NCI-H2196 treated with DMSO at 0.1 percent for 48 hours (cell line): Measurements from ENCODE around the gene KRTAP12-3.
"Not testable (repeated sequence)": the region's sequence is repeated elsewhere in the genome, so short reads cannot be mapped to it uniquely, and the experiment has no call there.

Source experiments
- DNase-seq: peaks from one replicate; lab custom pipeline; 2025; ENCODE audit not compliant: unreplicated experiment; lab: John Stamatoyannopoulos, UW

The KRTAP12-3 gene

DNA sequence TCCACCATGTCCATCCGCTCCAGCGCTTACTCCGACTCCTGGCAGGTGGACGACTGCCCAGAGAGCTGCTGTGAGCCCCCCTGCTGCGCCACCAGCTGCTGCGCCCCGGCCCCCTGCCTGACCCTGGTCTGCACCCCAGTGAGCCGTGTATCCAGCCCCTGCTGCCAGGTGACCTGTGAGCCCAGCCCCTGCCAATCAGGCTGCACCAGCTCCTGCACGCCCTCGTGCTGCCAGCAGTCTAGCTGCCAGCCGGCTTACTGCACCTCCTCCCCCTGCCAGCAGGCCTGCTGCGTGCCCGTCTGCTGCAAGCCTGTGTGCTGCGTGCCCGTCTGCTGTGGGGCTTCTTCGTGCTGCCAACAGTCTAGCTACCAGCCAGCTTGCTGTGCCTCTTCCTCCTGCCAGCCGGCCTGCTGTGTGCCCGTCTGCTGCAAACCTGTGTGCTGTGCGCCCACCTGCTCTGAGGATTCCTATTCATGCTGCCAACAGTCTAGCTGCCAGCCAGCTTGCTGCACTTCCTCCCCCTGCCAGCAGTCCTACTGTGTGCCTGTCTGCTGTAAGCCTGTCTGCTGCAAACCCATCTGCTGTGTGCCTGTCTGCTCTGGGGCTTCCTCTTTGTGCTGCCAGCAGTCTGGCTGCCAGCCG is 30.4 kb upstream of the KRTAP12-3 start:
- not testable (repeated sequence) for DNase-seq

GRCh38 chr21:44627831-44628233 is 29.9 kb upstream of the KRTAP12-3 start:
- DNase-seq: not testable (repeated sequence)

DNA sequence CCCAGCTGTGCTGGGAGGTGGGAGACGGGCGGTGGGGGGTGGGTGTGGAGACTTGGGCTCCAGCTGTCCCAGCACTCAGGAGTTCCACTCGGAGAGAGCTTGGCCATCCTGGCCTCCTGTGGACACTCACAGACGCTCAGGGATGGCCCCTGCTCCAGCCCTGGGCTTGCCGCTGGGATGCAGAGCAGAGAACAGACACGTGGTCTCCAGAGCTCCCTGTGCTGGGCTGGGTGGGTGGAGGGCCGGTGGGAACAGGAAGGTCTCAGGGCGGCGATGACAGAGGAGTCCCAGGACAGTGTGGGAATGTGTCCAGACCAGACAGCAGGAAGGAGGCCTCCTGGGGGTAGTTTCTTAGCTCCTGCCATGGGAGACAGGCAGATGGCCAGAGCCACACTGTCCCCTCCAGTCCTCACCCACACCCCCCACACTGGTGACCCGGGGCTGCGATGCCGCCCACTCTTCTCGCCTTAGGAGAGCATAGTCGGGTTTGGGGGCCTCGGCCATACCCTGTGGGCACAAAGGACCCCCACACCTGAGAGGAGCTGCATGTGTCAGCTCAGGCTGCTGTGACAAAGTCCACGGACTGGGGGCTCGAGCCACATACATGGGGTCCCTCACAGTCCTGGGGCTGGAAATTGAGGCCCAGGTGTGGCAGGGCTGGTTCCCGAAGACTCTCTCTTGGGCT is 28.9 kb upstream of the KRTAP12-3 start:
- no peak for DNase-seq

GRCh38 chr21:44630440-44630839 is 27.3 kb upstream of the KRTAP12-3 start:
- no peak for DNase-seq

GRCh38 chr21:44632067-44632466 is 25.7 kb upstream of the KRTAP12-3 start:
- no peak for DNase-seq

DNA sequence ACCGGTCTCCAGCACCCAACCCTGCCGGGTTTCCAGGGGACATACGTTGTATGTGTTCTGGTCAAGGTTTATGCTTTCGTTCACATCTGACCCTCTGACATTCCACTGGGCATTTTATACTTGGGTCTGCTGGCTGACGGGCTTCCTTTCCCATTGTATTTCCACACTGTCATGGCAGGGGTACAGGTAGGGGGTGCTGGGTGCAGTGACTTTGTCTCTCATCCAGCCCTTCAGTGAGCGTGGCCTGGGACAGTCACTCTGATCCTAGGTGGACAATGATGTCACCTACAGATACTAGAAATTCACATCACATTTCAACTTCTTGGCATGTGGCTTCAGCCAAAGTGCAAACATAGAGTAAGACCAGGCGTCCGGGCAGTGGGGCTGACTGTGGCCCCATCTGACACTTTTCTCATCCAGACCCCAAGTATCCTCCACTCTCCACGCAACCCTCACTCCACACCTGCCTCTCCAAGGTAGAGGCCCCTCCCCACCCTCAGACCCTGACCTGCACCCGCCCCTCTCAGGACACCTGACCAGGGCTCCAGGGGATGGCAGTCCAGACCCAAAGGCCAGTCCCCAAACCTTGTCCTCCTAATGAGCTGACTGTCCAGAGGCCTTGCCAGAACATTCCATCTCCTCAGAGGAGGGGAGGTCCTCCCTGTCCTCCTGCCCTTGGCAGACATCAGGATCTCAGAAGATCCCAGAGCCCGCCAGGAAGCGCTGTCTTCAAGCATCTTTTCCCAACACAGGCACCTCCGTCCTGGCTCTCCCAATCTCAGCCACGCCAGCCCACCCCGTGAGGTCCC is 21.3 kb upstream of the KRTAP12-3 start:
- no peak for DNase-seq

DNA sequence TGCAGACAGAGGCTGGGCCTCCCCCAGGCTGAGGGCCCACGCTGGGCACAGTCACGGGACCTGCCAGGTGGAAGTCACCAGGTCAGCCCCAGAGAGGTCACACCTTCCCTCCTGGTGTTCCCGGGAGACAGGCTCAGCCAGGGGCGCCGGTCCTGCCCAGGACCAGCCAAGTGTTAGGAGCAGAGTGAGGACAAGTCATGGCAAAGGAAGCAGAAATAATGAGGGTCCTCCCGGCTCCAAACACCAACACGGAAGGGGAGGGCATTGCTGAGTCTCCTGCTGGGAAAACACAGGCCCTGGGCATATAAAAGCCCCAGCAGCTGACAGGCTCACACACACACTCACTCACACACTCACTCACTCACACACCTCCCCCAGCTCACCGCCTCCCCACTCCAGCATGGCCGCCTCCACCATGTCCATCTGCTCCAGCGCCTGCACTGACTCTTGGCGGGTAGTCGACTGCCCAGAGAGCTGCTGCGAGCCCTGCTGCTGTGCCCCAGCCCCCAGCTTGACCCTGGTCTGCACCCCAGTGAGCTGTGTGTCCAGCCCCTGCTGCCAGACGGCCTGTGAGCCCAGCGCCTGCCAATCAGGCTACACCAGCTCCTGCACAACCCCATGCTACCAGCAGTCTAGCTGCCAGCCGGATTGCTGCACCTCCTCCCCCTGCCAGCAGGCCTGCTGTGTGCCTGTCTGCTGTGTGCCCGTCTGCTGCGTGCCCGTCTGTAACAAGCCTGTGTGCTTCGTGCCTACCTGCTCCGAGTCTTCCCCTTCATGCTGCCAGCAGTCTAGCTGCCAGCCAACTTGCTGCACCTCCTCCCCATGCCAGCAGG is 20.5 kb upstream of the KRTAP12-3 start, which contains the start of gene KRTAP10-10:
KRTAP10-10 (plus strand) TSS at position 339 of the 833 bp plus-strand sequence; CDS start at position 401, 62 bp downstream.
- DNase-seq: no peak

DNA sequence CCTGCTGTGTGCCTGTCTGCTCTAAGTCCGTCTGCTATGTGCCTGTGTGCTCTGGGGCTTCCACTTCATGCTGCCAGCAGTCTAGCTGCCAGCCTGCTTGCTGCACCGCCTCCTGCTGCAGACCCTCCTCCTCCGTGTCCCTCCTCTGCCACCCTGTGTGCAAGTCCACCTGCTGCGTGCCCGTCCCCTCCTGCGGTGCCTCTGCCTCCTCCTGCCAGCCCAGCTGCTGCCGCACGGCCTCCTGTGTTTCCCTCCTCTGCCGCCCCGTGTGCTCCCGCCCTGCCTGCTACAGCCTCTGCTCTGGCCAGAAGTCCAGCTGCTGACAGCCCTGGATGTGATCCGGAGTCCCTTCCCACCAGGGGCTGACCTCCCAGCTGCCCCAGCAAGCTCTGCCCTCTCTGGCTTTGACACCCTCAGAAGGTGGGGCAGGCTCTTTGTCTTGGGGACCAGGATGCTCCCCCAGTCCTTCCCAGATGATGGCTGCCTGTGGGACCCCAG is 19.8 kb upstream of the KRTAP12-3 start:
- not testable (repeated sequence) for DNase-seq

DNA sequence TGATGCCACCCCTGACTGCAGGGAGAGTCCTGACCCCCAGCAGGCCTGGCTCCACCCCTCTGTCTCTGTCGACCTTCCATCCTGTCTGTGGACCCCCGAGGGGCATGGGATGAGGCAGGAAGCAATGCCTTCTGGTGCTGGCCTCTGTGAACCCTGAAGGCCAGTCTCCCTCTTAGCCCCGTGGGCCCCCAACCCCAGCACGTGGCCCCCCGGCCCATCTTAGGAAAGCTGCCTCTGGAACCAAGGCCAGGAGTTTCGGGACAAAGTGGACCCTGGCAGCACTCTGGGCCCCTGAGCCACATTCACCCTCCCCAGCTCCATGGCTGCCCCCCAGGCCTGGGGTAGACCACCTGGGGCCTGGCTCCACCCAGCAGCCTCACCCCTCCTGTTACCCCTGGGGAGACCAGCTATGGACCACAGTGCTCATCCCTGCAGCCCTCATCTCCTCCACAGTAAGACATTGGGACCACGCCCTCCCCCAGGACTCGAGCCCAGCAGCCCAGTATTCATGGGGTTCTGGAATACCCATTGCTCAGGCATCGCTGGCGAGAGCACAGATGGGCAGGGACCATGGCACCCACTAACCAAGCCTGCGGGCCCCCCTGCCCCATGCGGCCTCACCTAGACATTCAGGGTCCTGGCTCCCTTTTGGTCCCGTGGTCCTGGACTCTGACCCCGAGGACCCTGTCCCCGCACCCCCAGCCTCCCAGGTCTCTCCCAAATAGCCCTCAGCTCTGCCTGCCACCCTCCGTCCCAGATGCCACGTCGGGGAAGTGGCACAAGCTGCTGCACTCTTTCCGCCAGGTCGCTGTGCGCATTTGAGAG is 19.0 kb upstream of the KRTAP12-3 start:
- not testable (repeated sequence) for DNase-seq

GRCh38 chr21:44639331-44639655 is 18.4 kb upstream of the KRTAP12-3 start:
- no peak for DNase-seq

DNA sequence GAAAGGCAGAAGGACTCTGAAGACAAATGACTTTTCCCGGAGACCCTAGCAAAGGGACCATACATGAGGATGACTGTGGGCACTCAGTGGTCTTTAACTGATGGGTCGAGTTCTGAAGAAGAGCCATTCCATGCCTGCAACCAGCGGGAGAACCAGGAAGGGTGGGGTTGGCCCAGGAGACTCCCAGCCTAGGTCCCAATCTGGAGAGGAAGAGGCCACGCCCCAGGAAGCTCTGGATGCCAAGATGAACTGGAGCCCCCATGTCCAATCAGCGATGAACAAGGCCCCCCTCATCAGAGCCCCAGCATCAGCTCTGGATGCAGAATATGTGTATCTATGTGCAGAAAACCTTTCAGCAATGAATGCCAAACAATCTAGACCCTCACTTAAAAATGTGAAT is 17.0 kb upstream of the KRTAP12-3 start:
- no peak for DNase-seq

- DNase-seq: no peak
Observed at GRCh38 chr21:44643741-44644310, 13.9 kb upstream of the KRTAP12-3 start.

DNA sequence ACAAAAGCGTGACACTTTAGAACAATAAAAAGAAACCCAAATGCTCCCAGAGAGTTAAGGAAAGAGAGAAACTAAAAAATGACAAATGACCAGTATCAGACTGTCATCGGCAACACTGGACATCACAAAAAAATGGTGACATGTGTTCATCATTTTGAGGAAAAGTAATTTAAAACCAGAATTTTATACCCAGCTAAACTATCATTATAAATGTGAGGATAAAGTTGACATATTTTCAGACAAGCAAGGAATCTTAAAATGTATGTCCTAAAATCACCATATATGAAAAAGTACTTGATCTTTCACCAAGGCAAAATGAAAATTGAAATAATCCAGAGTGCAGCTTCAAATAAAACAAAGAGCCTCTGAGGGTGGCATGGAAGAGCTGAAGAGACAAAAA is 12.9 kb upstream of the KRTAP12-3 start:
- no peak for DNase-seq

DNA sequence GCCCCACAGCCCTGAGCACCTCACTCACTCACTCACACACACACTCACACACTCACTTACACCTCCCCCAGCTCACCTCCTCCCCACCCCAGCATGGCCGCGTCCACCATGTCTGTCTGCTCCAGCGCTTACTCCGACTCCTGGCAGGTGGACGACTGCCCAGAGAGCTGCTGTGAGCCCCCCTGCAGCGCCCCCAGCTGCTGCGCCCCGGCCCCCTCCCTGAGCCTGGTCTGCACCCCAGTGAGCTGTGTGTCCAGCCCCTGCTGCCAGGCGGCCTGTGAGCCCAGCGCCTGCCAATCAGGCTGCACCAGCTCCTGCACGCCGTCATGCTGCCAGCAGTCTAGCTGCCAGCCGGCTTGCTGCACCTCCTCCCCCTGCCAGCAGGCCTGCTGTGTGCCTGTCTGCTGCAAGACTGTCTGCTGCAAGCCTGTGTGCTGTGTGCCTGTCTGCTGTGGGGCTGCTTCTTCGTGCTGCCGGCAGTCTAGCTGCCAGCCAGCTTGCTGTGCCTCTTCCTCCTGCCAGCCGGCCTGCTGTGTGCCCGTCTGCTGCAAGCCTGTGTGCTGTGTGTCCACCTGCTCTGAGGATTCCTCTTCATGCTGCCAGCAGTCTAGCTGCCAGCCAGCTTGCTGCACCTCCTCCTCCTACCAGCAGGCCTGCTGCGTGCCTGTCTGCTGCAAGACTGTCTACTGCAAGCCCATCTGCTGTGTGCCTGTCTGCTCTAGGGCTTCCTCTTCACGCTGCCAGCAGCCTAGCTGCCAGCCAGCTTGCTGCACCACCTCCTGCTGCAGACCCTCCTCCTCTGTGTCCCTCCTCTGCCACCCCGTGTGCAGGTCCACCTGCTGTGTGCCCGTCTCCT is 11.1 kb upstream of the KRTAP12-3 start, which contains the start of gene KRTAP10-11:
KRTAP10-11 (plus strand) TSS at position 49 of the 856 bp plus-strand sequence; CDS start at position 94, 45 bp downstream.
- DNase-seq: not testable (repeated sequence)

- no peak for DNase-seq
Observed at GRCh38 chr21:44647222-44647552, 10.5 kb upstream of the KRTAP12-3 start.

DNA sequence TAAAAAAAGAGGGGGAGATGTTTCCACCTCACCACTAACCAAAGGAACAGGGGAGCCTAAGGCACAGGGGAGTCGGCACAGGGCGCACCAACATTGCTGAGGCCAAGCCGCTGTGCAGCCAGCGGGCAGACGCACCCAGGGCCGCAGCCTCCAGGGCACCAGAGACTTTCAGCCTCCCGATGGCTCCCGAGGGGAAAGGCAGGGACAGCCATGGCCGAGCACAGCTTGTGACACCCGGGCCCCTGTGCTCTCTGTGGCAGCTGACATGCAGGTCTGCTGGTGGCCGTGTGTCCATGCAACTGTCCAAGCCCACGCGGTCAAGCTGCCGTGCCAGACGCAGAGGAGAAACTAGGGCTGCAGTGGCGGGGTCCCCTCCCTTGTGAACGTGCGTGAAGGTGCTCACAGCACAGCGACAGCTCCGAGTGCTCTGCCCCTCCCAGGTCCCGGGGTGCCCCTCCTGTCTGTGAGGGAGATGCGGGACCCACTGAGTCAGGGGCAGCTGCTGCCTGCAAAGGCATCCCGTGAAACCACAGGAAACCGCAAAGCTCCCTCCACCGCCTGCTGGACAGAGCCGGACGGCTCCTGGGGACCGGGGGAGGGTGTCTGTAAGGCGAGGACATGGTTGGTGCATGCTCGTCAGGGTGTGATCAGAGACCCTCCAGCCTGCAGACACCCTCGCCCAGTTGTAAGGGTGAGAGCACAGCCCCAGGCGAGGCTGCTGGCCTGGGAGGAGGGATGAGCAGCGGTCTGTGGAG is 9.0 kb upstream of the KRTAP12-3 start:
- DNase-seq: no peak

DNA sequence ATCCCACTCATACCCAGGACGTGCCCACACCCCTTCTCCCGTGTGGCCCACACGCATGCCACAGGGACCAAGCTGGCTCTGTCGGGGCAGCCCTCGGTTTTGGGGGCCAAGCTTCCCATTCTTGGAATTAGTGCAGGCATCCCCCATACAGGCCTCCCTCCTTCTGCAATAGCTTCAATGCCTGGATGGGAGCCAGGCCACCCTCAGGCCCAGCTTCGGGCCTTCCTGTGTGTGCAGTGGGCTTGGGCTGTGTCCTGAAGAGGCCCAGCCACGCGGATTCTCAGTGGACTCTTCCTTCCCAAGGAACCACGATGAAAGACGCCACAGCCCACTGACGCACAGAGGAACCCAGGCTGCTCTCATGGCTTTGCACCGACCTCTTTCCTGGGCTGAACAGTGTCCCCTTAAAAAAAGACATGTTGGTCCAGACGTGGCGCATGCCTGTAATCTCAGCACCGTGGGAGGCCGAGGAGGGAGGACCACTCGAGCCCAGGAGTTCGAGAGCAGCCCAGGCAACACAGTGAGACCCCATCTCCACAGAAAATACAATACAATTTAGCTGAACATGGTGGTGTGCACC is 8.1 kb upstream of the KRTAP12-3 start:
- no peak for DNase-seq
